Activated T-helper 1 cell treated with anti-CD3 and anti-CD28 coated beads, Interleukin-12 subunit alpha, Interleukin-12 subunit beta, Interleukin-2, Interleukin-4 antibody, amounts not matched to agents 30 ng/mL and 10 ng/mL and 1 ng/mL, durations not matched to agents 14 hours and 24 hours and 36 hours (primary cell): ENCODE results near the gene PTPN3. TPM values are rescaled to one million over a fixed set of nuclear protein-coding genes. Genes with fewer than 3 reads are reported as not detected.
"Not testable (repeated sequence)": the region's sequence is repeated elsewhere in the genome, so short reads cannot be mapped to it uniquely, and the experiment has no call there.

Experiments used
- DNase-seq: peaks from one replicate; pipeline ENCODE4 v3.0.0; 2021; ENCODE audit warnings: low spot score
- H3K27ac Mint-ChIP-seq: one replicate; pipeline ENCODE4 v1.8.0; 2021; ENCODE audit warnings: mild to moderate bottlenecking, mixed read lengths
- H3K27me3 Mint-ChIP-seq: one replicate; pipeline ENCODE4 v1.8.0; 2022; ENCODE audit warnings: mild to moderate bottlenecking, moderate library complexity, mixed read lengths; ENCODE audit not compliant: insufficient read depth
- H3K36me3 Mint-ChIP-seq: one replicate; pipeline ENCODE4 v1.8.0; 2021; ENCODE audit warnings: low read depth, mixed read lengths
- H3K4me1 Mint-ChIP-seq: one replicate; pipeline ENCODE4 v1.8.0; 2021; ENCODE audit warnings: low read depth, mixed read lengths
- H3K4me3 Mint-ChIP-seq: one replicate; pipeline ENCODE4 v1.8.0; 2021; ENCODE audit warnings: mild to moderate bottlenecking, moderate library complexity, mixed read lengths
- H3K9me3 Mint-ChIP-seq: one replicate; pipeline ENCODE4 v1.8.0; 2021; ENCODE audit warnings: mixed read lengths
- intact Hi-C: fragments of 100-400 bp; cut with micrococcal nuclease; formaldehyde crosslinking; loops from one replicate; pipeline ENCODE4 v1.15.1; 2024
- total RNA-seq: library from RNA; stranded (reverse); gene quantifications from 2 replicates; pipeline ENCODE4 v1.2.3, GENCODE V29; 2022

PTPN3 gene
- total RNA-seq, 1 donor from 2014 or later: 6.6 TPM

DNA sequence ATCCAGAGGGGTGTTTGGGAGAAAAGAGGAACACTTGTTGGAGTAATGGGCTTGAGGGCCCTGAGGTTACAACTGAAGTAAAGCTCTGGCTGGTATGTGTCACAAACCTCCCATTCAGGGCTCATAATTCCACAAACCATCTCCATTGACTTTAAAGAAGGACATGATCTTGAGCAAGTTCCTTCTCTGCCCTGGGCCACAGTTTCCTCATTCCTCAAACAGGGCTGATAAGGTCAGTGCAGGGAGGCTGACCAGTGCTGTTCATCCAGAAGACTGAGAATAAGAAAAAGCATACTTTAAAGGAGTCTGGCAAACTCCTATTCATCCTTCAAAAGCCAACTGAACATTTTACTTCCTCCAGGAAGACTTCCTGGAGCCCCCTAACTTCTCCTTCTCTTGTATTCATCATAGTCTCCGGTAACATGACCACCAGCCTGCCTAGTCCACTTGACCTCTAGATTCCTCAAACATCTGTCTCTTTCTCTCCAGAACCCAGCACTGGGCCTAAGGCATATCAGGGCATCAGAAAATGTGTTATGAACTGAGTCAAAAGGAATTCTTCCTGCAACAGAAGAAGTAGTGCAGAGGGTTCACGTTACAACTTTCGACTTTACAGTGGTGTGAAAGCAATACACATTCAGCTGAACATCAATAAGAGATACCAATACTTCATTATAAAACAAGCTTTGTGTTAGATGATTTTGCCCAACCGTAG lies 20.7 kb upstream of the PTPN3 start:
- Mint-ChIP-seq H3K4me1 (peaks cover 5% of the 10 kb centered on the region), H3K4me3 (no peak overlapping the region), H3K27ac (no peak overlapping the region), H3K36me3 (no peaks in the 10 kb centered on the region), H3K9me3 (no peaks in the 10 kb centered on the region), H3K27me3 (peaks cover 10% of the 10 kb centered on the region)
- intact Hi-C loops: no loop called here
- DNase-seq: no peak

DNA sequence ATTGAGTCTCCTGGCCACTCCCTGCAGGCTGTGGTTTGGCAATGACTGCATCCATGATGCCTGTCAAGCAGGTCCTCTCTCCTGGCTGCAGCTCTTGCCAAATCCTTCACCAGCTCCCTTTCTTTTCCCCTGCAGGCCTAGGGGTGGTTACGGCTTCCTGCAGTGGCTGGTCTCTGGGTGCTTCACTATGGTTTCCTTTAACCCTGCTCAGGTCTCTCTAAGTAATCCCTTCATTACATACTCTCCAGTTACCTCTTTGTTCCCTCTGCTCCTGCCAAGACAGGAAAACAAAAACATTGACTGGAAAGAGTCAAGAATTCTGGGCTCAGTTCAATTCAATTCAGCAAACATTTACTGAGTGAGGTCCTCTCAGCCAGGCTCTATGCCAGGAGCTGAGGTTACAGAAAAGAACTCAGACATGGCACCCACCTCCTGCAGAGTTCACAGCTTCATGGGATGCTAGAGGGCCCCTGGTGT lies 19.8 kb upstream of the PTPN3 start:
- intact Hi-C loops: no loop called here
- Mint-ChIP-seq H3K27ac (no peak overlapping the region), H3K9me3 (no peaks in the 10 kb centered on the region), H3K4me1 (peaks cover 5% of the 10 kb centered on the region), H3K4me3 (no peak overlapping the region), H3K27me3 (peaks cover 16% of the 10 kb centered on the region), H3K36me3 (no peaks in the 10 kb centered on the region)
- DNase-seq: no peak

DNA sequence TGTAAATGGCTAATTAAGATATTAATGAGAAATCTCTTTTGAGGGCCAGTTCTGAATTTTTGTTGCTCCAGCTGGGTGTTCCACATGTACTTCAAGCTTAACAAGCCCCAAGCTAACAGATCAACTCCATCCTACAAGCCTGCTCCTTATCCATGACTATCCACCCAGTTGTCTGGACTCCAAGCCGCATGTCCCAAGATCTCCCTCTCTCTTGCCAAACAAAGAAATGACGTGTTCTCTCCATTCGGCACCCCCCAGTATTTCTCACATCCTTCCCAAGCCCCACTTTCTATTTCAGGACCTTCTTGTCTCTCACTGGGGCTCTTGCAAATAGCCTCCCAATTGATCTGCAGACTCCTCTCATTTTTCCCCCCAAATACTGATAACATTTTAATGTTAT lies 15.8 kb upstream of the PTPN3 start:
- H3K4me1 Mint-ChIP-seq: peaks cover 5% of the 10 kb centered on the region

DNA sequence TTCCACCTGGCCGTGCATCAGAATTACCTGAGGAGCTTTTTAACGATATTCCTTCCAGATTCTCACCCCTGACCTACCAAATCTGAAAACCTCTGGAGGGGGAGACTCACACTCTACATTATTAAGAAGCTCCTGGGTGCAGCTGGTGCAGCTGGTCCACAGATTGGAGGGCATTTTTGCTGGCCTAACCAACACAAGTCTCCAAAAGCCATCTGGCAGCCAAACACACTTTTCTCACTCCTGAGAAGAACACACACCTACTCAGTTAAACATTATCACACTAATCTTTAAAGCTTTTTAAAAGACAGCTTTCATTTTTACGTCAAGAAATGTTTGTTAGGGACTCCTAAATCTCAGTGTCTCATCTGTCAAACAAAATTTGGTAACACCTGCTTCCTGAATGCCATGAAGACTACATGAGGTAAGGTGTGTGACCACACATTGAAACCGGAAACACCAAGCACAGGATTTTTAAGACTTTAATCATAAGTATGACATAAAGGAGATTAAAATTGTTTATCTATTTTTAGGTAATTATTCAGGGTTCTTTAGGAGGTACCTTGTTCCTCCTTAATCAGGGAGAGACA lies 14.2 kb upstream of the PTPN3 start:
- Mint-ChIP-seq H3K4me1 (peaks cover 5% of the 10 kb centered on the region), H3K9me3 (no peaks in the 10 kb centered on the region), H3K27me3 (peaks cover 13% of the 10 kb centered on the region), H3K27ac (no peak overlapping the region), H3K36me3 (no peaks in the 10 kb centered on the region), H3K4me3 (no peak overlapping the region)
- intact Hi-C loops: no loop called here
- no peak for DNase-seq

More for the DNA sequence above, 15.8 kb upstream of the PTPN3 start:
- Mint-ChIP-seq H3K27me3 (peaks cover 10% of the 10 kb centered on the region), H3K36me3 (no peaks in the 10 kb centered on the region), H3K9me3 (no peaks in the 10 kb centered on the region), H3K4me3 (no peak overlapping the region), H3K27ac (no peak overlapping the region)
- DNase-seq: no peak
- intact Hi-C loops: no loop called here

DNA sequence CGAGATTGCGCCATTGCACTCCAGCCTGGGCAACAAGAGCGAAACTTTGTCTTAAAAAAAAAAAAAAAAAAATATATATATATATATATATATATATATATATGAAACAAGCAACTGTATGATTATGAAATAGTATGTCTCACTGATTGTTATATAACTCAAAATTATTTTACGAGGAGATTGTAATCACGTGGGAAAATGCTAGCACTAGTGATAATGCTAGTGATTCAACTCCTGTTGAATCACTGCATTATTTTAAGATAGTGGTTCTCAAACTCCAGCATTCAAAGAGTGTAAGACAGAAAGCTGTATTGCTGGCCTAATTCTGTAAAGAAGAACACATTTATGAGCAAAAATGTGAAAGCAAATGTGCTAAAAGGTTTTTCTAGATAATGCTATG lies 12.4 kb upstream of the PTPN3 start:
- H3K9me3 Mint-ChIP-seq: no peaks in the 10 kb centered on the region
- H3K27ac Mint-ChIP-seq: no peak overlapping the region
- H3K27me3 Mint-ChIP-seq: peaks cover 16% of the 10 kb centered on the region
- no peaks in the 10 kb centered on the region for H3K36me3 Mint-ChIP-seq
- no peak overlapping the region for H3K4me3 Mint-ChIP-seq
- peaks cover 5% of the 10 kb centered on the region for H3K4me1 Mint-ChIP-seq
- no peak for DNase-seq
- intact Hi-C loops: no loop called here

DNA sequence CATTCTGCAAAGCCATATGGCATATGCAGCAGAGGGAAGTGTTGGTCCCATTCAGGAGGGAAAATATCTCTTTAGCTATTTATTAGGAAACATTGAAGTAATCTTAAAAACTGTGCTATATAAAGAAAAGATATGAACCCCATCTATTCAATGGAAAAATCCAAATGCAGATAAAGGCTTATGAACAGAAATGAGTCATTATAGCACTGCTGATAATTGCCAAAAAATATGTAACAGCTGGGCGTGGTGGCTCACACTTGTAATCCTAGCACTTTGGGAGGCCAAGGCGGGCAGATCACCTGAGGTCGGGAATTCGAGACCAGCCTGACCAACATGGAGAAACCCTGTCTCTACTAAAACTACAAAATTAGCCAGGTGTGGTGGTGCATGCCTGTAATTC lies 11.9 kb upstream of the PTPN3 start:
- H3K27me3 Mint-ChIP-seq: peaks cover 19% of the 10 kb centered on the region
- H3K4me1 Mint-ChIP-seq, H3K27ac Mint-ChIP-seq, H3K36me3 Mint-ChIP-seq, H3K4me3 Mint-ChIP-seq, intact Hi-C loops, DNase-seq, H3K9me3 Mint-ChIP-seq: not testable (repeated sequence)

DNA sequence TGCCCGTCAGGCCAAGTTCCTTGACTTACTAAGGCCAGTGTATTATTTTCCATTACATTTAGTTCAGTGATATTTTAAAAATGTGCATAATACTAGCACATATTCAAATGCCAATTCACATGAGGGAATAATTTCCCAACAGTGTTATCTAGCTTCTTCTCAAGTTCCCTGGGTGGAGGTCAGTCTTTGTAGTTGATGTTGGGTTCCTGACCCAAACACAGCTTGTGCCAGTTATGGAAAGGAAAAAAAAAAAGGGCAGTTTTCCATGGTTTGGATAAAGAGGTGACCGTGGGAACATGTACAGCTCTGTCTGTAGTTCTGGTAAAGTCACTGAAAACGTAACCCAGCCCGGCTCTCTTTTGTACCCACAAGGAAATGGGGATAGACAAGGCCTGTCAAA lies 11.5 kb upstream of the PTPN3 start:
- peaks cover 22% of the 10 kb centered on the region for H3K27me3 Mint-ChIP-seq
- no peaks in the 10 kb centered on the region for H3K9me3 Mint-ChIP-seq
- intact Hi-C loops: no loop called here
- no peak overlapping the region for H3K27ac Mint-ChIP-seq
- peaks cover 5% of the 10 kb centered on the region for H3K4me1 Mint-ChIP-seq
- DNase-seq: no peak
- no peak overlapping the region for H3K4me3 Mint-ChIP-seq
- H3K36me3 Mint-ChIP-seq: no peaks in the 10 kb centered on the region

DNA sequence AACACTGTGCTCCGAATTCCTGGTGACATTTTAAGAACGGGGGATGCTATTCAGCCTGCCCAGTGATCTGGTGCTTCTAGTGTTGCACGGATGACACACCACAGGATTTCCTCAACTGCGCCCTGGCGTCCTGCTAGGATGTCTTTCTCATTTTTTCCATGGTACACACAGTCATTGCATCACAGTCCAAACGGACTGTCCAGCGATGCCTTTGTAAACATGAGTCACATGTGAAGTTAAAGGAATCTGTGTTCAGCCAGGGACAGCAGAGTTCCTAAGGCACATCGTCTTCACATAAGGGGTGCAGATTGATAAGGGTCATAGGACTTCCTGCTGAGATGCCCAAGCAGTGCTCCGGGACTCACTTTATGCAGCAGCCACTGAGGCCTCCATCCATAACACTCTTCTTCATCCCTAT lies 9.3 kb upstream of the PTPN3 start:
- H3K27me3 Mint-ChIP-seq: peaks cover 31% of the 10 kb centered on the region
- H3K36me3 Mint-ChIP-seq: no peaks in the 10 kb centered on the region
- intact Hi-C loops: no loop called here
- no peak overlapping the region for H3K4me3 Mint-ChIP-seq
- no peaks in the 10 kb centered on the region for H3K9me3 Mint-ChIP-seq
- DNase-seq: no peak
- peaks cover 4% of the 10 kb centered on the region for H3K4me1 Mint-ChIP-seq
- H3K27ac Mint-ChIP-seq: no peak overlapping the region

DNA sequence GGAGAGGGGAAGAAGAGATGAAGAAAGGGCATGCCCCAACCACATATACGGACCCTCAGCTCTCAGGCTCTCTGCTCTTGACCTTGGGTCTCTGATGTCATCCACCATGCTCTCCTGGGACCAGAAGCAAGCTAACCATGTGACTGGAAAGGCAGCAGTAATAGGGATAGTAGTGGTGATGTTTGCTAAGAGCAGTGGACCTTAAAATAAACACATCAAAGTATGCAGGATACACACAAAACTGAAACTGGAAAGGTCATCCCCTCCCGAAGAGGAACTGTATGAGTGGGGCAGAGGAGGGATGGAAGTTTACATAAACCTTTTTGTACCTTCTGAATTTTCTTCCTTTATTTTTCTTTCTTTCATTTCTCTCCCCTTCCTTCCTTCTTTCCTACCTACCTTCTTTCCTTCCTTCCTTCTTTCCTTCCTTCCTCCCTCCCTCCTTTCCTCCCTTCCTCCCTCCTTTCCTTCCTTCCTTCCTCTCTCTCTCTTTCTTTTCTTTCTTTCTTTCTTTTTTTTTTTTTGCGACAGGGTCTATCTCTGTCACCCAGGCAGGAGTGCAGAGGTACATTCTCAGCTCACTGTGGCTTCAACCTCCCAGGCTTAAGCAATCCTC lies 8.1 kb upstream of the PTPN3 start:
- Mint-ChIP-seq H3K36me3 (no peaks in the 10 kb centered on the region), H3K4me3 (no peak overlapping the region), H3K27ac (no peak overlapping the region), H3K27me3 (peaks cover 42% of the 10 kb centered on the region), H3K4me1 (no peaks in the 10 kb centered on the region), H3K9me3 (no peaks in the 10 kb centered on the region)
- no peak for DNase-seq
- intact Hi-C loops: no loop called here

DNA sequence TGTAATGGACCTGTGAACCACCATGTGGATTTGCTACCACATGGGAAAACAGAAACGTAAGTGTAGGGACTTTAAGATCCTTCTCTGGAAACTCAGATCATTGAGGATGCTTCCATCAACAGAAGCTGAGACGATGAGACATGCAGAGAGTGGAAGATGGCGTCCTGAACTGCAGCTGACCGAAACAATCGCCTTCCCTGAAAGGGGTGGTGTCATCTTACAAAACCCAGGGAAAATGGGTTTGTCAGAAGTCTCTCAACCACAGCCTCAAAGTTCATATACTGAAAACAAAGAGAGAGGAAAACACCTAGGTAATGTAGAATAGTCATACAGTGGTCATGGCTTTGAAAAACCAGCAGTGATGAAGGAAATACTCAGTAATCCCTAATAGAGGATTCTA lies 6.6 kb upstream of the PTPN3 start:
- Mint-ChIP-seq H3K27ac (no peak overlapping the region), H3K36me3 (peaks cover 3% of the 10 kb centered on the region), H3K27me3 (peaks cover 52% of the 10 kb centered on the region)

DNA sequence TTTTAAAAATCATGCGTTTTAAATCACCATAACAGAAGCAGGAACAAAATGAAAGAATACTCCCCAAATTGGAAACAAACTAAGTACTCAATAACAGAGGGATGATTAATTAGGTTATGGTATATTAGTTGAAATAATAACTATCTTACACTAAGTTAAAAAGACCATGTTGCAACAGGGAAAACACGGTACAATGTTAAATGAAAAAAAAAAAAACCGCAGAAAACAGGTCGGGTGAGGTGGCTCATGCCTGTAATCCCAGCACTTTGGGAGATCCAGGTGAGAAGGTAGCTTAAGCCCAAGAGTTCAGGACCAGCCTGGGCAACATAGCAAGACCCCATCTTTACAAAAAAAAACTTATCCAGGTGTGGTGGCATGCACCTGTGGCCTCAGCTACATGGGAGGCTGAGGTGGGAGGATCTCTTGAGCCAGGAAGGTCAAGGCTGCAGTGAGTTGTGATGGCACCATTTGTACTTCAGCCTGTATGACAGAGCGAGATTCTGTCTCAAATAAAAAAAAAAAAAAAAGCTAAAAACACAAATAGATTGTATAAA lies 2.4 kb upstream of the PTPN3 start:
- peaks cover 3% of the 10 kb centered on the region for H3K36me3 Mint-ChIP-seq
- no peak overlapping the region for H3K4me3 Mint-ChIP-seq
- DNase-seq: no peak
- peaks cover 15% of the 10 kb centered on the region for H3K4me1 Mint-ChIP-seq
- H3K27ac Mint-ChIP-seq: no peak overlapping the region
- H3K9me3 Mint-ChIP-seq: no peaks in the 10 kb centered on the region
- peaks cover 74% of the 10 kb centered on the region for H3K27me3 Mint-ChIP-seq
- intact Hi-C loops: no loop called here

More for the DNA sequence above, 6.6 kb upstream of the PTPN3 start:
- H3K9me3 Mint-ChIP-seq: no peaks in the 10 kb centered on the region
- H3K4me3 Mint-ChIP-seq: no peak overlapping the region
- no peak for DNase-seq
- H3K4me1 Mint-ChIP-seq: peaks cover 4% of the 10 kb centered on the region
- intact Hi-C loops: no loop called here

DNA sequence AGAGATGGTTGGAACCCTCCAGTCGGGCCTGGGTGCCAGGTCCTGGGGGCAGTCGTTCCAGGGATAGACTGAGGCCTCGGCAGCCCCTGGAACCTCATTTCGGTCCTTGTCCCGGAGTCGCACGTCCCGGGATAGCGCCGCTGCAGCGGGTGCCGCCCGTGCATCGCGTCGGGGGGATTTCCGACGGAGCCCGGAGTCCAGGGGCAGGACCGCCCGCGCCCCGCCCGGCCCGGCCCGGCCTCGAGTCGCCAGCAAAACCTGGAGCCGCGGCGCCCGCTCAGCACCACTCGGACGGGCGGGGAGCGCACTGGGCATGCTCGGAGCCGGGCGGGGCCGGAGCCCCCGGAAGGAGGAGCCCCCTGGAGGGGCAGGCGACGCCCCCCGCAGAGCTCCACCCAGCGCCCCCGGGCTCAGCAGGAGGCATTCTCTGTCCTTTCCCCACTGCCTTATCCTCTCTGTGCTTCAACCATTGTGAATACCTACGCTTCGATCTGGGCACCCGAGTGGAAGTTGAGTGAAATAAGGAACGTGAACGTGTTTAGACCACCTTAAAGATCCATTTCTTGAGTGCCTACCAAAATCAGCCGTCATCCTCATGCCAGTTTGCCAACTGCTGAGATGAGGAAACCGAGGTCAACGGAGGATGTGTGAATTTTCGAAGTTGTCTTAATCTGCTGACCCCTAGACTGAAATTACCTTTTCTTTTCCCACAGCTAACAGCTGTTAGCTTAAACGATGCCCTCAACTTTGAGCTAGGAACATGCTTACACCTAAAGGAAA lies 1.7 kb upstream of the PTPN3 start:
- no peak for DNase-seq
- intact Hi-C loops: no loop called here
- H3K36me3 Mint-ChIP-seq: peaks cover 3% of the 10 kb centered on the region
- H3K4me1 Mint-ChIP-seq: peaks cover 15% of the 10 kb centered on the region
- no peak overlapping the region for H3K27ac Mint-ChIP-seq
- no peaks in the 10 kb centered on the region for H3K9me3 Mint-ChIP-seq
- H3K4me3 Mint-ChIP-seq: no peak overlapping the region
- H3K27me3 Mint-ChIP-seq: peaks cover 76% of the 10 kb centered on the region
